Calu3 (cell line): ENCODE results near the gene RNF208. TPM values are rescaled to one million over a fixed set of nuclear protein-coding genes. Genes with fewer than 3 reads are reported as not detected.
A peak's percentile ranks its signal among the peaks of the same experiment; 100 is the strongest.

ENCODE experiments used
- BruUV-seq: library from RNA; stranded (reverse); fragments of 400-500 nt; replicated peaks from 2 replicates; lab custom pipeline; 2021; lab: Mats Ljungman, UMichigan
- CTCF ChIA-PET: fragments of 300-600 bp; sonication (Branson Sonifier 250); formaldehyde crosslinking; loops from one replicate; lab custom pipeline; 2022; ENCODE audit warnings: antibody characterized with exemption; lab: Charles Lee
- DNase-seq: peaks from one replicate; pipeline ENCODE4 v3.0.0; 2022
- H3K27ac Mint-ChIP-seq: one replicate; pipeline ENCODE4 v1.8.0; 2022; ENCODE audit warnings: mixed read lengths; ENCODE audit not compliant: unreplicated experiment
- H3K27me3 Mint-ChIP-seq: one replicate; pipeline ENCODE4 v1.8.0; 2022; ENCODE audit warnings: mixed read lengths; ENCODE audit not compliant: unreplicated experiment
- H3K36me3 Mint-ChIP-seq: one replicate; pipeline ENCODE4 v1.8.0; 2022; ENCODE audit warnings: mild to moderate bottlenecking, moderate library complexity, mixed read lengths; ENCODE audit not compliant: insufficient read depth, unreplicated experiment
- H3K4me1 Mint-ChIP-seq: one replicate; pipeline ENCODE4 v1.8.0; 2022; ENCODE audit warnings: mild to moderate bottlenecking, low read depth, mixed read lengths; ENCODE audit not compliant: unreplicated experiment
- H3K4me3 Mint-ChIP-seq: one replicate; pipeline ENCODE4 v1.8.0; 2022; ENCODE audit warnings: mild to moderate bottlenecking, low read depth, moderate library complexity, mixed read lengths; ENCODE audit not compliant: unreplicated experiment
- H3K9me3 Mint-ChIP-seq: one replicate; pipeline ENCODE4 v1.8.0; 2022; ENCODE audit warnings: low read depth, mixed read lengths; ENCODE audit not compliant: unreplicated experiment
- intact Hi-C: fragments of 100-400 bp; cut with micrococcal nuclease; formaldehyde crosslinking; loops from one replicate; pipeline ENCODE4 v1.10.0; 2022; ENCODE audit not compliant: unreplicated experiment
- total RNA-seq: library from RNA; stranded (reverse); gene quantifications from 2 replicates; pipeline ENCODE4 v1.2.3, GENCODE V29; 2022
- TF ChIP-seq, protein P1 (sequence below): fragments of 200-600 bp; IDR thresholded peaks from one replicate; pipeline ENCODE4 v1.8.0; 2022; ENCODE audit warnings: antibody characterized with exemption; ENCODE audit not compliant: unreplicated experiment

Gene RNF208
- total RNA-seq, 1 experiment from 2014 or later: 10.1 TPM

GRCh38 chr9:137220317-137221094 is 1.5 kb downstream of the RNF208 start:
- Mint-ChIP-seq H3K9me3 (no peaks in the 10 kb centered on the region), H3K27me3 (no peaks in the 10 kb centered on the region), H3K27ac (no peak overlapping the region), H3K4me3 (no peak overlapping the region), H3K4me1 (no peaks in the 10 kb centered on the region), H3K36me3 (peaks cover 48% of the 10 kb centered on the region)
- DNase-seq: no peak
- CTCF ChIA-PET: interaction anchor here (0.5 kb wide), 1 partner anchor 84 kb away, joined by 3 read pairs; no protein-coding TSS in a partner anchor
- intact Hi-C loops: no loop called here
- BruUV-seq: no TSS peak
- TF ChIP-seq, protein P1, sequence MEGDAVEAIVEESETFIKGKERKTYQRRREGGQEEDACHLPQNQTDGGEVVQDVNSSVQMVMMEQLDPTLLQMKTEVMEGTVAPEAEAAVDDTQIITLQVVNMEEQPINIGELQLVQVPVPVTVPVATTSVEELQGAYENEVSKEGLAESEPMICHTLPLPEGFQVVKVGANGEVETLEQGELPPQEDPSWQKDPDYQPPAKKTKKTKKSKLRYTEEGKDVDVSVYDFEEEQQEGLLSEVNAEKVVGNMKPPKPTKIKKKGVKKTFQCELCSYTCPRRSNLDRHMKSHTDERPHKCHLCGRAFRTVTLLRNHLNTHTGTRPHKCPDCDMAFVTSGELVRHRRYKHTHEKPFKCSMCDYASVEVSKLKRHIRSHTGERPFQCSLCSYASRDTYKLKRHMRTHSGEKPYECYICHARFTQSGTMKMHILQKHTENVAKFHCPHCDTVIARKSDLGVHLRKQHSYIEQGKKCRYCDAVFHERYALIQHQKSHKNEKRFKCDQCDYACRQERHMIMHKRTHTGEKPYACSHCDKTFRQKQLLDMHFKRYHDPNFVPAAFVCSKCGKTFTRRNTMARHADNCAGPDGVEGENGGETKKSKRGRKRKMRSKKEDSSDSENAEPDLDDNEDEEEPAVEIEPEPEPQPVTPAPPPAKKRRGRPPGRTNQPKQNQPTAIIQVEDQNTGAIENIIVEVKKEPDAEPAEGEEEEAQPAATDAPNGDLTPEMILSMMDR: no peak

GRCh38 chr9:137219757-137220316 is 2.2 kb downstream of the RNF208 start:
- no TSS peak for BruUV-seq
- no peaks in the 10 kb centered on the region for H3K4me1 Mint-ChIP-seq
- intact Hi-C loops: no loop called here

DNA sequence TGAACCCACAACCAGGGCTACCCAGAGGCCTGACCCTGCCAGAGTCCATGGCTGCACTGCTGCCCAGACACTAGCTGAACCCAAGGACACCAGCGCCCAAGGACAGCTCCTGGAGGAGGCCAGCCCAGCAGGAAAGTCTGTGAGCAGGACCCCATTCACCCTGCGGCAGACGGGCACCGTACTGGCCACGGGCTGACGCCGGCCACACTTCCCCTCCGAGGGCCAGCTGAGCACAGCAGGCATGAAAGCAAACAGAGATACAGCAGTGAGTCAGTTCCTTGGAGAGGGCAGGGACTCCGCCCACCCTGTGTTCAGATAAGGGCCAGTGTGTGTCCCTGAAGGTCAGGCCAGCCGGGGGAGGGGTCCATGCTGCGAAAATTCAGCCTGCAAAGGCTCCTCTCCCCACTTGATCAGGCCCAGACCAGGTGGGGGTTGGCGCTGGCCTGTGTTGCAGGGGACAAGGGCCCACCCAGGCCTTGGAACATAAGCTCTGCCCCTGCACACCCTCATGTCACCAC is 3.2 kb downstream of the RNF208 start:
- no peaks in the 10 kb centered on the region for H3K9me3 Mint-ChIP-seq
- peak overlapping the region; percentile 63 for H3K27ac Mint-ChIP-seq

More at GRCh38 chr9:137219757-137220316, 2.2 kb downstream of the RNF208 start:
- no peak overlapping the region for H3K27ac Mint-ChIP-seq
- CTCF ChIA-PET: interaction anchor here (0.5 to 1.4 kb wide), 3 partner anchors 12 to 90 kb away, joined by 3 read pairs; no protein-coding TSS in a partner anchor
- no peak for DNase-seq
- H3K4me3 Mint-ChIP-seq: no peak overlapping the region
- no peaks in the 10 kb centered on the region for H3K27me3 Mint-ChIP-seq
- no peaks in the 10 kb centered on the region for H3K9me3 Mint-ChIP-seq
- TF ChIP-seq, protein P1: no peak
- H3K36me3 Mint-ChIP-seq: peaks cover 48% of the 10 kb centered on the region

DNA sequence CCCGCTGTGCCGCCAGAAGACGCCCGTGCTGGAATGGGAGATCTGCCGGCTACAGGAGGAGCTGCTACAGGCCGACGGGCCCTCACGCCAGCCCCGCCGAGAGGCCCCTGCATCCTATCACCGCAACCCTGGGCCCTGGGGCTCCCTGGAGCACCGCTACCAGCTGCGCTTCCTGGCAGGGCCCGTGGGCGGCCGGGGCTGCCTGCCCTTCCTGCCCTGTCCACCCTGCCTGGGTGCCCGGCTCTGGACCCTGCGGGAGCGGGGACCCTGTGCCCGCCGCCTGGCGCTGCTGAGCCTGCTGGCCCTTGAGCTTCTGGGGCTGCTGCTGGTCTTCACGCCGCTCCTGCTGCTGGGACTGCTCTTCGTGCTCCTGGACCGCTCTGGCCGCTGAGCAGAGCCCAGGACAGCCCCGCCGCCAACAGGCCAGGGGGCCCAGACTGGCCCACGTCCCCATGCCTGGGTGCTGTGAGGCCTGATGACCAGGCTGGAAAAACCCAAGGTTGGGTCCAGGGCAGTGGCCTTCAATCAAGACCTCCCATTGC is 3.8 kb downstream of the RNF208 start:
- intact Hi-C loops: no loop called here
- Mint-ChIP-seq H3K4me3 (peak overlapping the region; percentile 63), H3K27me3 (no peaks in the 10 kb centered on the region), H3K4me1 (no peaks in the 10 kb centered on the region), H3K9me3 (no peaks in the 10 kb centered on the region), H3K36me3 (peaks cover 42% of the 10 kb centered on the region), H3K27ac (peak overlapping the region; percentile 63)
- CTCF ChIA-PET: interaction anchor here (0.6 to 1.4 kb wide), 6 partner anchors 10 to 270 kb away, joined by 3 to 6 read pairs (median 4); no protein-coding TSS in a partner anchor
- DNase-seq: no peak
- TF ChIP-seq, protein P1: no peak
- no TSS peak for BruUV-seq

More for the DNA sequence above, 3.2 kb downstream of the RNF208 start:
- peaks cover 48% of the 10 kb centered on the region for H3K36me3 Mint-ChIP-seq
- no TSS peak for BruUV-seq
- peak; percentile 70 for DNase-seq
- no peaks in the 10 kb centered on the region for H3K27me3 Mint-ChIP-seq
- peak overlapping the region; percentile 36 for H3K4me3 Mint-ChIP-seq
- no peaks in the 10 kb centered on the region for H3K4me1 Mint-ChIP-seq
- intact Hi-C loops: no loop called here
- TF ChIP-seq, protein P1: no peak
- CTCF ChIA-PET: interaction anchor here (0.6 to 1.4 kb wide), 9 partner anchors 9 to 430 kb away, joined by 3 to 14 read pairs (median 4); no protein-coding TSS in a partner anchor
